ENCODE results near the gene SGSM1. TPM values are rescaled to one million over a fixed set of nuclear protein-coding genes. Genes with fewer than 3 reads are reported as not detected.

The SGSM1 gene, protein sequence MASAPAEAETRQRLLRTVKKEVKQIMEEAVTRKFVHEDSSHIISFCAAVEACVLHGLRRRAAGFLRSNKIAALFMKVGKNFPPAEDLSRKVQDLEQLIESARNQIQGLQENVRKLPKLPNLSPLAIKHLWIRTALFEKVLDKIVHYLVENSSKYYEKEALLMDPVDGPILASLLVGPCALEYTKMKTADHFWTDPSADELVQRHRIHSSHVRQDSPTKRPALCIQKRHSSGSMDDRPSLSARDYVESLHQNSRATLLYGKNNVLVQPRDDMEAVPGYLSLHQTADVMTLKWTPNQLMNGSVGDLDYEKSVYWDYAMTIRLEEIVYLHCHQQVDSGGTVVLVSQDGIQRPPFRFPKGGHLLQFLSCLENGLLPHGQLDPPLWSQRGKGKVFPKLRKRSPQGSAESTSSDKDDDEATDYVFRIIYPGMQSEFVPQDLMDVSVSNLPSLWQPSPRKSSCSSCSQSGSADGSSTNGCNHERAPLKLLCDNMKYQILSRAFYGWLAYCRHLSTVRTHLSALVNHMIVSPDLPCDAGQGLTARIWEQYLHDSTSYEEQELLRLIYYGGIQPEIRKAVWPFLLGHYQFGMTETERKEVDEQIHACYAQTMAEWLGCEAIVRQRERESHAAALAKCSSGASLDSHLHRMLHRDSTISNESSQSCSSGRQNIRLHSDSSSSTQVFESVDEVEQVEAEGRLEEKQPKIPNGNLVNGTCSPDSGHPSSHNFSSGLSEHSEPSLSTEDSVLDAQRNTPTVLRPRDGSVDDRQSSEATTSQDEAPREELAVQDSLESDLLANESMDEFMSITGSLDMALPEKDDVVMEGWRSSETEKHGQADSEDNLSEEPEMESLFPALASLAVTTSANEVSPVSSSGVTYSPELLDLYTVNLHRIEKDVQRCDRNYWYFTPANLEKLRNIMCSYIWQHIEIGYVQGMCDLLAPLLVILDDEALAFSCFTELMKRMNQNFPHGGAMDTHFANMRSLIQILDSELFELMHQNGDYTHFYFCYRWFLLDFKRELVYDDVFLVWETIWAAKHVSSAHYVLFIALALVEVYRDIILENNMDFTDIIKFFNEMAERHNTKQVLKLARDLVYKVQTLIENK
- total RNA-seq: 1 to 10 TPM; 1.4 to 3.3 (median 2.1) TPM

DNA sequence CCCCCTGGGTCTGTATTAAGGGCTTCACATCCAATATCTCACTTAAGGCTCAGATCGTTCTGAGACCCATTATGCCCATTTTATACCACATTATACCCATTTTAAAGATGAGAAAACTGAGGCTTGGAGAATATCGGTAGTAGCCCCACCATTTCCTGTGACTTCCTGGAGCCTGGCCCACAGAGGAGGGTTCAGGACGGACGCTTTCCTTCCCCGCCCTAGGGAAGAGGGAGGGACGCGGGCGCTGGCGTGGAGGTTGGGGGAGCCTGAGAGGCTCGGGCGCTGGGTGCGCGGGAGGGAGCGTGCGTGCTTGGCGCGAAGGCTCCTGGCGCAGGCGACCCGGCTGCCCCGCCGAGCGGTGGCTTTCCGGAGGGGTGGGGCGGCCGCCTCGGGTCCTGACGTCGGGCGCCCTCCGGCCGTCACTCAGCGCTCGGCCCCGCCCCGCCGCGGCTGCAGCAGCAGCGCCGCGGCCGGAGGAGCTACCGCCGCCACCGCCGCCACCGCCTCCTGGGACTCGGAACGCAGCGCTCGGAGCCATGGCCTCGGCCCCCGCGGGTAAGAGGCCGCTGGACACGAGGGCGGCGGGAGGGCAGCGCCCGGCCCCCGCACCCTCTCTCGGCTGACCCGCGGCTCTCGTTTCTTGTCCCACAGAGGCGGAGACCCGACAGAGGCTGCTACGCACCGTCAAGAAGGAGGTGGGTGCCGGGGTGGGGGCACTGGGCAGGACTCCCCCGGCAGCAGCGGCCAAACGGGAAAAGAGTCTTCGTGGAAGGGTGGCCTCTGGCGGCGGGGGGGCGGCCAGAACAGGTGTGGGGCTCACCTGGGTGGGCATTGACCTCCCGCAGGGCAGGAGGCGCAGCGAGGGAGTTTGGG lies at the start of gene SGSM1:
SGSM1 (plus strand) TSS at position 422 of the 873 bp plus-strand sequence; CDS start at position 537, 115 bp downstream.
- DNase-seq: peak; percentile 58 to 90 (median 89)
- peaks cover 0 to 5% (median 0%) of the 10 kb centered on the region in 4 donors for H3K9me3 ChIP-seq
- peak within 1 kb of the TSS; percentile 48 to 67 (median 61) for H3K4me3 ChIP-seq
- peak within 1 kb of the TSS; percentile 38 to 70 (median 46) for H3K27ac ChIP-seq
- TF ChIP-seq, protein P1, sequence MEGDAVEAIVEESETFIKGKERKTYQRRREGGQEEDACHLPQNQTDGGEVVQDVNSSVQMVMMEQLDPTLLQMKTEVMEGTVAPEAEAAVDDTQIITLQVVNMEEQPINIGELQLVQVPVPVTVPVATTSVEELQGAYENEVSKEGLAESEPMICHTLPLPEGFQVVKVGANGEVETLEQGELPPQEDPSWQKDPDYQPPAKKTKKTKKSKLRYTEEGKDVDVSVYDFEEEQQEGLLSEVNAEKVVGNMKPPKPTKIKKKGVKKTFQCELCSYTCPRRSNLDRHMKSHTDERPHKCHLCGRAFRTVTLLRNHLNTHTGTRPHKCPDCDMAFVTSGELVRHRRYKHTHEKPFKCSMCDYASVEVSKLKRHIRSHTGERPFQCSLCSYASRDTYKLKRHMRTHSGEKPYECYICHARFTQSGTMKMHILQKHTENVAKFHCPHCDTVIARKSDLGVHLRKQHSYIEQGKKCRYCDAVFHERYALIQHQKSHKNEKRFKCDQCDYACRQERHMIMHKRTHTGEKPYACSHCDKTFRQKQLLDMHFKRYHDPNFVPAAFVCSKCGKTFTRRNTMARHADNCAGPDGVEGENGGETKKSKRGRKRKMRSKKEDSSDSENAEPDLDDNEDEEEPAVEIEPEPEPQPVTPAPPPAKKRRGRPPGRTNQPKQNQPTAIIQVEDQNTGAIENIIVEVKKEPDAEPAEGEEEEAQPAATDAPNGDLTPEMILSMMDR (IDR thresholded peaks at IDR 0.05): no peak
- peak in 1 of 2 donors; percentile 40 for TF ChIP-seq POLR2A (IDR thresholded peaks at IDR 0.05)
- H3K27me3 ChIP-seq: no peaks in the 10 kb centered on the region
- H3K36me3 ChIP-seq: no peaks in the 10 kb centered on the region
- H3K4me1 ChIP-seq: peaks cover 0 to 7% (median 0%) of the 10 kb centered on the region in 4 donors

DNA sequence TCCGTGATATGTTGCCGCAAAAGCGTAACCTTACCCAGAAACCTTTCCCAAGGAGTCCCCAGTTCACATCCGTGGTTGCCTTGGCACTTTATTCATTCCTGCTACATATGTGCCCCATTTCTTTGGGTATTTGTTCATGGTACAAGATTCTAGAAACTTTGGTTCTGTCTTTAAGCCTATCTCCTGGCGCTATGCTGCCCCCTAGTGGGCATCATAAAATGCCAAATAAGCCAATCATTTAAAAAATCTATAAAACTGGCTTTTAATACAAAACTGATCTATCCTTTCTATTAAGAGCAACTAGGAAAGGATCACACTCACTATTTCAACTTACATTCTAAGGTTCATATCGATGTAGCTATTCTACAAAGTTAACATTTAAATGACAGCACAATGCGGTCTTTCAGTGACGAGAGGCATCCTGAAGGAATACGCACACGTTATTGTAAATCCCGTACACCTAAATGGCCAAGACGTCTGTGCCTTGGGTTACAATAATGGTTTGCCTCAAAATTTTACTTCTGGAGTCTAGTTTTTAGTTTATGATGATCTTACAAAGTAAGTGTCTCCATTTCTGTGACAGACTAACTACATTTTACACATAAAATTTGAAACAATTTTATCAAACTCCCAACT lies 47.7 kb upstream of the SGSM1 start:
- DNase-seq: peak in 2 of 3 donors; percentile 37 to 84
- H3K9me3 ChIP-seq: no peaks in the 10 kb centered on the region
- no peak overlapping the region for H3K4me3 ChIP-seq
- no peak overlapping the region for H3K27ac ChIP-seq
- H3K4me1 ChIP-seq: no peaks in the 10 kb centered on the region
- TF ChIP-seq POLR2A (IDR thresholded peaks at IDR 0.05): no peak
- TF ChIP-seq, protein P1 (IDR thresholded peaks at IDR 0.05): peak; percentile 69 to 93 (median 86)
- H3K27me3 ChIP-seq: no peaks in the 10 kb centered on the region
- no peaks in the 10 kb centered on the region for H3K36me3 ChIP-seq

DNA sequence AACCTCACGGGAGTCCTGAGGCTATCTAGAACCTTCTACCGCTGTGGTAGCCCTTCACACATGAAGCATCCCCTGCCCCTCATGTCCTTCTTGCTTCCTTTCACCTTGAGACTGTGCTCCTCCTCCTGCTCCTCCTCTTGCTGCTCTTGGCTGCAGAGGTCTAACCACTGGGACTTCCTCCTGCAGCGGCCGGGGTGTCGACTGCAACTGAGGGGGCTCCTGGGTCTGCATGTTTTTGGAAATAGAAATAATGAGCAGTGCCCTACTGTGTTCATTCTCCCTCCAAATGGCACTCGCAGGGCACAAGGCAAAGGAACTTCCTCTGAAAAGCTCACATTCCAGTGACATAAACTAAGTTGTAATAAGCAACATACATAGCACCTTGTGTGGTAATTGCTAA lies 46.2 kb upstream of the SGSM1 start:
- Histone ChIP-seq H3K36me3 (no peaks in the 10 kb centered on the region), H3K4me1 (no peaks in the 10 kb centered on the region), H3K27ac (no peak overlapping the region), H3K27me3 (no peaks in the 10 kb centered on the region), H3K9me3 (no peaks in the 10 kb centered on the region), H3K4me3 (no peak overlapping the region)
- DNase-seq: no peak
- no peak for TF ChIP-seq POLR2A (IDR thresholded peaks at IDR 0.05)
- TF ChIP-seq, protein P1 (IDR thresholded peaks at IDR 0.05): no peak

DNA sequence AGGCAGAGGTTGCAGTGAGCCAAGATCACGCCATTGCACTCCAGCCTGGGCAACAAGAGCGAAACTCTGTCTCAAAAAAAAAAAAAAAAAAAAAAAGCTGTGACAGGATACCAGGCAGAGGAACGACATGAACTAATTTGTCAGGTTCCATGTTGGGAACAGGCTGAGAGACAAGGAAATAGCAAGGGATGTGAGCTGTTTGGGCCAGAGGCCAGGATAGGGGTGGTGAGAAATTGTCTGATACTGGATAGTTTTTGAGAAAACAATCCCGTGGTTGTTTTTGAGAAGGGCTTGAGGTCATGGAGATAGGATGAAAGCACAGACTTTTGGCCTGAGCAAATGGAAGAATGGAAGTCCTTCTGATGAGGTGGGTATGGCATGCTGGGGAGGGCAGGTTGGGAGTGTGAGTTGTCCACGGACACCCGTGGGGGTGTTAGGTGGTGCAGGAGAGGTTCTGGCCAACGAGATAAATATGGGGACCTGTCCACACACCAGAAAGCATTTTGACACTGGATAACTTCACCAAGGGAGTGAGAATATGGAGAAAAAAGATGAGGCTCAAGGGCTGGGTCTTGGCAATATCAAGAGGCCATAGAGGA lies 45.2 kb upstream of the SGSM1 start:
- H3K4me1 ChIP-seq: no peaks in the 10 kb centered on the region
- H3K4me3 ChIP-seq: no peak overlapping the region
- TF ChIP-seq POLR2A (IDR thresholded peaks at IDR 0.05): no peak
- TF ChIP-seq, protein P1 (IDR thresholded peaks at IDR 0.05): no peak
- no peak for DNase-seq
- no peaks in the 10 kb centered on the region for H3K36me3 ChIP-seq
- H3K9me3 ChIP-seq: no peaks in the 10 kb centered on the region
- H3K27me3 ChIP-seq: no peaks in the 10 kb centered on the region
- H3K27ac ChIP-seq: no peak overlapping the region
